Stimulated activated CD8-positive, alpha-beta memory T cell treated with anti-CD3 and anti-CD28 coated beads, Interleukin-15, amount 100 ng/mL, for 24 hours (primary cell): ENCODE results near the gene PSTPIP1.

Source experiments
- DNase-seq: peaks from one replicate; pipeline ENCODE4 v3.0.0-alpha.2; 2020; ENCODE audit warnings: low read depth

The PSTPIP1 gene

GRCh38 chr15:77030048-77030927 is 35.4 kb downstream of the PSTPIP1 start:
- no peak for DNase-seq

GRCh38 chr15:77030928-77031375 is 36.0 kb downstream of the PSTPIP1 start:
- no peak for DNase-seq

GRCh38 chr15:77031376-77032050 is 36.6 kb downstream of the PSTPIP1 start:
- DNase-seq, result no peak

GRCh38 chr15:77032052-77032646 is 37.2 kb downstream of the PSTPIP1 start:
- DNase-seq, result no peak

GRCh38 chr15:77032647-77033416 is 37.9 kb downstream of the PSTPIP1 start:
- DNase-seq, result no peak

GRCh38 chr15:77033417-77033728 is 38.4 kb downstream of the PSTPIP1 start:
- DNase-seq, result no peak

- DNase-seq, result no peak
Observed at GRCh38 chr15:77033729-77034671, 39.1 kb downstream of the PSTPIP1 start.

- DNase-seq, result no peak
Observed at GRCh38 chr15:77034695-77035489, 40.0 kb downstream of the PSTPIP1 start.

- no peak for DNase-seq
Observed at GRCh38 chr15:77035584-77035983, 40.7 kb downstream of the PSTPIP1 start.

- DNase-seq, result no peak
Observed at GRCh38 chr15:77035999-77036471, 41.1 kb downstream of the PSTPIP1 start.

GRCh38 chr15:77036537-77037387 is 41.8 kb downstream of the PSTPIP1 start:
- DNase-seq, result no peak

- no peak for DNase-seq
Observed at GRCh38 chr15:77037388-77038209, 42.7 kb downstream of the PSTPIP1 start.

- no peak for DNase-seq
Observed at GRCh38 chr15:77038312-77039216, 43.6 kb downstream of the PSTPIP1 start.

GRCh38 chr15:77039217-77039533 is 44.2 kb downstream of the PSTPIP1 start:
- no peak for DNase-seq

- DNase-seq, result no peak
Observed at GRCh38 chr15:77039848-77040247, 44.9 kb downstream of the PSTPIP1 start.

- no peak for DNase-seq
Observed at GRCh38 chr15:77040673-77041072, 45.7 kb downstream of the PSTPIP1 start.

- no peak for DNase-seq
Observed at GRCh38 chr15:77042245-77042919, 47.5 kb downstream of the PSTPIP1 start.
